Dedifferentiated amniotic fluid mesenchymal stem cell (primary cell): ENCODE results near the gene MRPL47.
A peak's percentile ranks its signal among the peaks of the same experiment; 100 is the strongest.

ENCODE experiments used
- DNase-seq: peaks from one replicate; pipeline ENCODE4 v3.0.0-alpha.2; 2016; ENCODE audit errors: extremely low spot score

Gene MRPL47

DNA sequence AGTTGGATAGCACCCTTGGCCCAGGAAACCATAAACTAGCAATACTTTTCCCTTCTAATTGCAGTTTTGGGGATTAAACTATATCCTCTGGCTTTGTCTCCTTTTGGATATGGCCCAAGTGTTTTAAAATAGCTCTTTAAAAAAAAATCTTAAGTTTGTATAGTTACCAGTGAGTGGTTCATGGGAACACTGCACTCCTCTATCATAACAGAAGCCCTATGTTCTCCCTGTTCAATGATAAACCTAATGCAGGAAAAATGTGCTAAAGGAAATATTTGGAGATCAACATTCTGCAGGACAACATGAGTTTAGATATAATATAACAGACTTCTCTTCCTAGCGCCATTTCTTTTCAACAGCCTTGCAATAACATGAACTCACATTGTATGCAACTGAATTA, 13.1 kb downstream of the MRPL47 start:
- no peak for DNase-seq

- no peak for DNase-seq
These were observed 13.8 kb downstream of the MRPL47 start for GRCh38 chr3:179590669-179591068.

DNA sequence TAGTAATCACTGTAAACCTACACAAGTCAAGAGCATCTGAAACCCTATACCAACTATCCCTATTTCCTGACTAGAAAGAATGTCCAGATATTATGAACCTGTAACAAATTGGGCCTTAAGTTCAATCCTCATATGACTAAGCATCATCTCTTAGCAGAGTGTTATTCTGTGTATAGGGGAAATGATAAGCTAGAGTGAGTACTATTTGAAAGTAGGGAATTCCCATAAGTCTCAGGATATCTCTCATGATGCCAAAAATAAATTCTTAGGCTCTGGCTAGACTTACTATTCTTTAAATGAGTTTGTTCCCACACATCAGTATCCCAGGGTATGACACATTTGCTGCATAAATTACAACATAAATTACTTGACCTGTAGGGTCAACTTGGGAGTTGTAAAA, 15.3 kb downstream of the MRPL47 start:
- DNase-seq = no peak

- no peak for DNase-seq
These were observed 23.4 kb downstream of the MRPL47 start for GRCh38 chr3:179580992-179581391.

DNA sequence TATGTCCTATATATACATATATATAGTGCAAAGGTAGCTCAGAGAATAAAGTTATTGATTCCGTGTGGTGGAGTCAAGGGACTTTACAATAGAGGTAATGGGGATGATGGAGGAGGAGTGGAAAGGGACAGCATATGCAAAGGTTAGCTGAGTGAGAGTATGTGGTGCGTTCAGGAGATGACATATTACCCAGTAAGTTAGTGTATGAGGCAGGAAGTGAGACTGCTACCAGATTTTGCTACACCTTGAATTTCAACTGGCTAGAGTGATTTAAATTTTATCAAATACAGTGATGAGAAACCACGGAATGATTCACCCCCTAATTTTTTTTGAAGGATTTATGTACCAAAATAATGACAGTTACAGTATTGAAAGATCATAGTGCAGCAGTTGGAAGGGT, 38.9 kb downstream of the MRPL47 start:
- no peak for DNase-seq

GRCh38 chr3:179563271-179563783, 41.1 kb downstream of the MRPL47 start:
- DNase-seq = peak; percentile 67

- peak; percentile 100 for DNase-seq
These were observed 41.7 kb downstream of the MRPL47 start, which contains the start of gene ACTL6A for GRCh38 chr3:179562591-179563270. ACTL6A (plus strand) TSS chr3:179562926; CDS start chr3:179563093, 167 bp downstream.

- DNase-seq = no peak
These were observed 43.6 kb downstream of the MRPL47 start for GRCh38 chr3:179560791-179561190.

GRCh38 chr3:179558742-179559364, 45.6 kb downstream of the MRPL47 start:
- DNase-seq = peak; percentile 88

- DNase-seq = no peak
These were observed 52.9 kb downstream of the MRPL47 start for GRCh38 chr3:179551349-179552105.

DNA sequence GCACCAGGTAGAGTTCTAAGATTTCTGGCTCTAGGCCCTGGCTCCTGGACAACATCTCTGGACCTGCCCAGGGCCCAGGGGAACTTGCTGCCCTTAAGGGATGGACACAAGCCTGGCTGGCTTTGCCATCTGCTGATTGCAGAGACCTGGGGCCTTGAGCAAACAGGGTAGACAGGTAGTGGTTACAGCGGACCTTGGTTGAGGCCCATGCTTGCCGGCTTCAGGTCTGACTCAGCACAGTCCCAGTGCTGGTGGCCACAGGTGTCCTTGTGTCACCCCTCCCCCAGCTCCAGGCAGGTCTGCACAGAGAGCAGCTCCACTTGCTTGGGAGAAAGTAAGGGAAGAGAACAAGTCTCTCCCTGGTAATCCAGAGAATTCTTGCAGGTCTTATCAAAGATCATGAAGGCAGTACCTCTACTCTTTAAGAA, 57.6 kb downstream of the MRPL47 start:
- no peak for DNase-seq

DNA sequence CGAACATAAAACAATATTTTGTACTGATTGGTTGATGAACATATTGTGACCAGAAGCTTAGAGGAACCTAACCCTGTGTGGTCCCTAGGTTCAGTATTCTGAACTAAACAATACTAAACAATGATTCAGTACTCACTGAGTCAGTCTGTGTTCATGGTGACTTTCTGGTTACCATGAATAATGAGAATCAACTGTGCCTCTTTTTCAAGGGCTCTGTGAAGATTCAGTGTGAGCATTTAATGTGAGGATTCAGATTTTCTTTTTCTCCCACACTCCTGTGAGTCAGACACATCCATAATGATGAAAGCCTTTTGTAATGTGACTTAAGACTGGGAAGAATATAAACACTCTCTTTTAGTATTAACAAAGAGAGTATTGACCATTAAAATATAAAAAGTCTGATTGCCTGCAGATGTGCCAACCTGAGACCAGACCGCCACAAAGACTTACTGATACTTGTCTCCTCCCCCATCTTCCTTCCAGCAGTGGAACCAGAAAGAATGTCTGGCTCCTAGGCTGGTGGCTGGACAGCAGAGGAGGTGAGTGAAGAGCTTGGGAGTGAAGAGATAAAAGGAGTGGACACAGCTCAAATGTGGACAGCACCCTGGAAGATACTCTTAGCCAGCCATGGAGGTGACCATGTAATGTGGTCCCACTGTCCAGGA, 59.3 kb downstream of the MRPL47 start:
- DNase-seq = peak; percentile 49

DNA sequence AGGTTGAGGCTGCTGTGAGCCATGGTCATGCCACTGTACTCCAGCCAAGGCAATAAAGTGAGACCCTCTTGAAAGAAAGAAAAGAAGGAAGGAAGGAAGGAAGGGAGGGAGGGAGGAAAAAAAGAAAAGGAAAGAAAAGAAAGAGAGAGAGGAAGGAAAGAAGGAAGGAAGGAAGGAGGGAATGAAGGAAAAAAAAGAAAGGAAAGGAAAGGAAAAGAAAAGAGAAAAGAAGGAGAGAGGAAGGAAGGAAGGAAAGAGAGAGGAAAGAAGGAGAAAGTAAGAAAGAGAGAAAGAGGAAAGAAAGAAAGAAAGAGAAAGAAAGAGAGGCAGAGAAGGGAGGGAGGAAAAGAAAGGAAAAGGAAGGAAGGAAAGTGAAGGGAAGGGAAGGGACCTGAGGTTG, 62.1 kb downstream of the MRPL47 start:
- no peak for DNase-seq

GRCh38 chr3:179541596-179541995, 62.8 kb downstream of the MRPL47 start:
- DNase-seq = no peak

GRCh38 chr3:179541094-179541493, 63.3 kb downstream of the MRPL47 start:
- DNase-seq = no peak
